H9 (cell line): Measurements from ENCODE around the gene DTNBP1. TPM values are rescaled to one million over a fixed set of nuclear protein-coding genes. Genes with fewer than 3 reads are reported as not detected.

ENCODE experiments used
- DNase-seq: peaks from one replicate; pipeline ENCODE4 v3.0.0-alpha.2; 2017
- H2AFZ ChIP-seq: one replicate; pipeline ENCODE4 v1.6.1; 2013; ENCODE audit warnings: mild to moderate bottlenecking, low read length, control low read depth, moderate library complexity
- H2AK5ac ChIP-seq: 2 replicates; pipeline ENCODE4 v1.6.1; 2013; ENCODE audit warnings: low read length, control low read depth, mixed read lengths; ENCODE audit not compliant: insufficient read length
- H2BK120ac ChIP-seq: one replicate; pipeline ENCODE4 v1.6.1; 2013; ENCODE audit warnings: low read depth, mild to moderate bottlenecking, low read length, control low read depth, inconsistent platforms; ENCODE audit not compliant: poor library complexity, severe bottlenecking
- H2BK12ac ChIP-seq: 2 replicates; pipeline ENCODE4 v1.6.1; 2013; ENCODE audit warnings: low read length, control low read depth, mixed read lengths, low read depth; ENCODE audit not compliant: insufficient read length
- H2BK15ac ChIP-seq: 2 replicates; pipeline ENCODE4 v1.6.1; 2013; ENCODE audit warnings: low read depth, low read length, control low read depth
- H2BK20ac ChIP-seq: one replicate; pipeline ENCODE4 v1.6.1; 2013; ENCODE audit warnings: low read depth, mild to moderate bottlenecking, low read length, control low read depth, inconsistent platforms; ENCODE audit not compliant: poor library complexity, severe bottlenecking
- H2BK5ac ChIP-seq: 2 replicates; pipeline ENCODE4 v1.6.1; 2013; ENCODE audit warnings: low read length, control low read depth, mixed read lengths; ENCODE audit not compliant: insufficient read length
- H3K14ac ChIP-seq: 2 replicates; pipeline ENCODE4 v1.6.1; 2013; ENCODE audit warnings: low read length, control low read depth; ENCODE audit not compliant: insufficient read depth
- H3K18ac ChIP-seq: 2 replicates; pipeline ENCODE4 v1.6.1; 2013; ENCODE audit warnings: low read depth, mild to moderate bottlenecking, mixed read lengths, low read length, control low read depth; ENCODE audit not compliant: insufficient read length
- H3K23ac ChIP-seq: 2 replicates; pipeline ENCODE4 v1.6.1; 2013; ENCODE audit warnings: low read length, control low read depth, mixed read lengths, low read depth; ENCODE audit not compliant: insufficient read length
- H3K23me2 ChIP-seq: 2 replicates; pipeline ENCODE4 v1.6.1; 2013; ENCODE audit warnings: low read depth, mild to moderate bottlenecking, mixed read lengths, low read length, control low read depth; ENCODE audit not compliant: insufficient read length, poor library complexity, severe bottlenecking
- H3K27ac ChIP-seq: 2 replicates; pipeline ENCODE4 v1.5.1; 2013; ENCODE audit warnings: low read length, control low read depth, mixed read lengths, low read depth; ENCODE audit not compliant: insufficient read length
- H3K27me3 ChIP-seq: 2 replicates; pipeline ENCODE4 v1.6.1; 2013; ENCODE audit warnings: low read length, control low read depth, inconsistent platforms; ENCODE audit not compliant: insufficient read depth
- H3K4ac ChIP-seq: 2 replicates; pipeline ENCODE4 v1.6.1; 2013; ENCODE audit warnings: low read depth, mild to moderate bottlenecking, control low read depth, inconsistent platforms, low read length, moderate library complexity
- H3K4me1 ChIP-seq: 2 replicates; pipeline ENCODE4 v1.6.1; 2013; ENCODE audit warnings: low read length, control low read depth, inconsistent platforms; ENCODE audit not compliant: insufficient read depth
- H3K4me2 ChIP-seq: 2 replicates; pipeline ENCODE4 v1.6.1; 2013; ENCODE audit warnings: low read length, control low read depth, mixed read lengths; ENCODE audit not compliant: insufficient read length, insufficient read depth
- H3K56ac ChIP-seq: 2 replicates; pipeline ENCODE4 v1.6.1; 2013; ENCODE audit warnings: low read depth, mild to moderate bottlenecking, mixed read lengths, low read length, control low read depth; ENCODE audit not compliant: insufficient read length
- H3K79me1 ChIP-seq: 2 replicates; pipeline ENCODE4 v1.6.1; 2013; ENCODE audit warnings: low read depth, mild to moderate bottlenecking, moderate library complexity, low read length, control low read depth, inconsistent platforms; ENCODE audit not compliant: insufficient read depth, poor library complexity, severe bottlenecking
- H3K79me2 ChIP-seq: 2 replicates; pipeline ENCODE4 v1.6.1; 2013; ENCODE audit warnings: low read length, control low read depth, inconsistent platforms; ENCODE audit not compliant: insufficient read depth
- H3K9ac ChIP-seq: 2 replicates; pipeline ENCODE4 v1.6.1; 2013; ENCODE audit warnings: low read length, control low read depth, mixed read lengths; ENCODE audit not compliant: insufficient read length; ENCODE audit errors: extremely low read depth
- H3K9me3 ChIP-seq: one replicate; pipeline ENCODE4 v1.6.1; 2013; ENCODE audit warnings: low read depth, low read length, inconsistent platforms; ENCODE audit not compliant: control insufficient read depth
- H3T11ph ChIP-seq: one replicate; pipeline ENCODE4 v1.6.1; 2013; ENCODE audit warnings: mild to moderate bottlenecking, low read length, control low read depth, inconsistent platforms
- H4K20me1 ChIP-seq: one replicate; pipeline ENCODE4 v1.6.1; 2013; ENCODE audit not compliant: control insufficient read depth, insufficient read length, insufficient read depth
- H4K5ac ChIP-seq: 2 replicates; pipeline ENCODE4 v1.6.1; 2013; ENCODE audit warnings: low read depth, mild to moderate bottlenecking, mixed read lengths, low read length, control low read depth; ENCODE audit not compliant: insufficient read length
- H4K8ac ChIP-seq: replicated peaks from 2 replicates; pipeline ENCODE4 v1.6.1; 2013; ENCODE audit warnings: low read length, control low read depth, mixed read lengths, low read depth; ENCODE audit not compliant: insufficient read length
- H4K91ac ChIP-seq: 2 replicates; pipeline ENCODE4 v1.6.1; 2013; ENCODE audit warnings: low read depth, mild to moderate bottlenecking, moderate library complexity, mixed read lengths, low read length, control low read depth; ENCODE audit not compliant: insufficient read length
- H3K27ac Mint-ChIP-seq, 3 experiments: 2 replicates in 2 of 3; 3 replicates in 1 of 3; pipeline ENCODE4 v1.8.0; 2020 to 2021; ENCODE audit warnings: mixed read lengths in 3 of 3, mild to moderate bottlenecking in 1 of 3, moderate library complexity in 1 of 3
- H3K27me3 Mint-ChIP-seq: 2 replicates; pipeline ENCODE4 v1.8.0; 2021; ENCODE audit warnings: low read depth, mild to moderate bottlenecking, moderate library complexity, mixed read lengths
- H3K36me3 Mint-ChIP-seq, 3 experiments: 2 replicates in 2 of 3; 3 replicates in 1 of 3; pipeline ENCODE4 v1.8.0; 2020 to 2021; ENCODE audit warnings: low read depth in 3 of 3, mixed read lengths in 3 of 3; ENCODE audit not compliant: insufficient read depth in 1 of 3
- H3K4me1 Mint-ChIP-seq, 2 experiments: 2 replicates each; pipeline ENCODE4 v1.8.0; 2020; ENCODE audit warnings: mixed read lengths in 2 of 2
- H3K4me3 Mint-ChIP-seq, 2 experiments: 2 replicates in 1 of 2; 3 replicates in 1 of 2; pipeline ENCODE4 v1.8.0; 2020 to 2021; ENCODE audit warnings: mild to moderate bottlenecking in 2 of 2, mixed read lengths in 2 of 2, moderate library complexity in 1 of 2
- H3K9me3 Mint-ChIP-seq, 2 experiments: 2 replicates in 1 of 2; 3 replicates in 1 of 2; pipeline ENCODE4 v1.8.0; 2020; ENCODE audit warnings: mild to moderate bottlenecking in 2 of 2, mixed read lengths in 2 of 2, moderate library complexity in 1 of 2
- CTCF ChIP-seq: fragments of 200-600 bp; sonication (generic); conservative IDR thresholded peaks from 3 replicates; pipeline ENCODE4 v1.8.0; 2021; ENCODE audit warnings: antibody characterized with exemption, mild to moderate bottlenecking
- WGBS: extraction: QIAGEN DNeasy Blood & Tissue Kit; methylation state at CpG from one replicate; pipeline ENCODE4 v1.1.7; 2013; ENCODE audit warnings: missing lambda C conversion rate, low lambda C conversion rate, mixed read lengths; ENCODE audit not compliant: insufficient read length; ENCODE audit errors: extremely low coverage; 5-methylcytosine and 5-hydroxymethylcytosine counted together
- total RNA-seq: library from RNA; stranded (reverse); gene quantifications from 2 replicates; pipeline ENCODE4 v1.2.1, GENCODE V29; 2021

The DTNBP1 gene
- total RNA-seq, 1 experiment from 2014 or later: 12.9 TPM

GRCh38 chr6:15483060-15483459 is 179.8 kb downstream of the DTNBP1 start:
- Histone ChIP-seq H3K14ac (no peak overlapping the region), H3K4ac (no peak overlapping the region), H3K56ac (no peak overlapping the region), H3K27me3 (no peaks in the 10 kb centered on the region), H3K23ac (no peak overlapping the region), H2BK15ac (no peak overlapping the region), H4K8ac (no peak overlapping the region), H2BK12ac (no peak overlapping the region), H3K27ac (no peak overlapping the region), H3K79me1 (peaks cover 7% of the 10 kb centered on the region), H3K18ac (no peak overlapping the region), H2BK20ac (no peak overlapping the region), H2BK5ac (no peak overlapping the region), H3K4me2 (no peak overlapping the region), H4K20me1 (no peaks in the 10 kb centered on the region), H3K79me2 (peaks cover 53% of the 10 kb centered on the region; the same call in 1 of the 2 replicates), H3T11ph (no peak overlapping the region), H4K5ac (no peak overlapping the region), H3K9me3 (no peaks in the 10 kb centered on the region), H4K91ac (no peak overlapping the region), H3K9ac (no peak overlapping the region), H2AK5ac (no peak overlapping the region), H2BK120ac (no peak overlapping the region), H2AFZ (no peak overlapping the region), H3K23me2 (no peaks in the 10 kb centered on the region), H3K4me1 (peaks cover 9% of the 10 kb centered on the region)
- no peak overlapping the region for H3K4me3 Mint-ChIP-seq
- no peaks in the 10 kb centered on the region for H3K9me3 Mint-ChIP-seq
- TF ChIP-seq CTCF: no peak
- H3K4me1 Mint-ChIP-seq: peaks cover 64 to 68% of the 10 kb centered on the region in 2 experiments
- no CpG with 5 or more reads among the region's 1 CpG for WGBS
- no peak overlapping the region for H3K27ac Mint-ChIP-seq
- H3K36me3 Mint-ChIP-seq: peaks cover 8 to 16% (median 16%) of the 10 kb centered on the region in 3 experiments
- no peak for DNase-seq
- H3K27me3 Mint-ChIP-seq: no peaks in the 10 kb centered on the region
